Glomerular visceral epithelial cell (primary cell): ENCODE measurements around the gene RASAL1.

Experiments
- DNase-seq: peaks from one replicate; pipeline ENCODE4 v3.0.0-alpha.2; 2016; ENCODE audit errors: extremely low spot score

Gene RASAL1, protein sequence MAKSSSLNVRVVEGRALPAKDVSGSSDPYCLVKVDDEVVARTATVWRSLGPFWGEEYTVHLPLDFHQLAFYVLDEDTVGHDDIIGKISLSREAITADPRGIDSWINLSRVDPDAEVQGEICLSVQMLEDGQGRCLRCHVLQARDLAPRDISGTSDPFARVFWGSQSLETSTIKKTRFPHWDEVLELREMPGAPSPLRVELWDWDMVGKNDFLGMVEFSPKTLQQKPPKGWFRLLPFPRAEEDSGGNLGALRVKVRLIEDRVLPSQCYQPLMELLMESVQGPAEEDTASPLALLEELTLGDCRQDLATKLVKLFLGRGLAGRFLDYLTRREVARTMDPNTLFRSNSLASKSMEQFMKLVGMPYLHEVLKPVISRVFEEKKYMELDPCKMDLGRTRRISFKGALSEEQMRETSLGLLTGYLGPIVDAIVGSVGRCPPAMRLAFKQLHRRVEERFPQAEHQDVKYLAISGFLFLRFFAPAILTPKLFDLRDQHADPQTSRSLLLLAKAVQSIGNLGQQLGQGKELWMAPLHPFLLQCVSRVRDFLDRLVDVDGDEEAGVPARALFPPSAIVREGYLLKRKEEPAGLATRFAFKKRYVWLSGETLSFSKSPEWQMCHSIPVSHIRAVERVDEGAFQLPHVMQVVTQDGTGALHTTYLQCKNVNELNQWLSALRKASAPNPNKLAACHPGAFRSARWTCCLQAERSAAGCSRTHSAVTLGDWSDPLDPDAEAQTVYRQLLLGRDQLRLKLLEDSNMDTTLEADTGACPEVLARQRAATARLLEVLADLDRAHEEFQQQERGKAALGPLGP

DNA sequence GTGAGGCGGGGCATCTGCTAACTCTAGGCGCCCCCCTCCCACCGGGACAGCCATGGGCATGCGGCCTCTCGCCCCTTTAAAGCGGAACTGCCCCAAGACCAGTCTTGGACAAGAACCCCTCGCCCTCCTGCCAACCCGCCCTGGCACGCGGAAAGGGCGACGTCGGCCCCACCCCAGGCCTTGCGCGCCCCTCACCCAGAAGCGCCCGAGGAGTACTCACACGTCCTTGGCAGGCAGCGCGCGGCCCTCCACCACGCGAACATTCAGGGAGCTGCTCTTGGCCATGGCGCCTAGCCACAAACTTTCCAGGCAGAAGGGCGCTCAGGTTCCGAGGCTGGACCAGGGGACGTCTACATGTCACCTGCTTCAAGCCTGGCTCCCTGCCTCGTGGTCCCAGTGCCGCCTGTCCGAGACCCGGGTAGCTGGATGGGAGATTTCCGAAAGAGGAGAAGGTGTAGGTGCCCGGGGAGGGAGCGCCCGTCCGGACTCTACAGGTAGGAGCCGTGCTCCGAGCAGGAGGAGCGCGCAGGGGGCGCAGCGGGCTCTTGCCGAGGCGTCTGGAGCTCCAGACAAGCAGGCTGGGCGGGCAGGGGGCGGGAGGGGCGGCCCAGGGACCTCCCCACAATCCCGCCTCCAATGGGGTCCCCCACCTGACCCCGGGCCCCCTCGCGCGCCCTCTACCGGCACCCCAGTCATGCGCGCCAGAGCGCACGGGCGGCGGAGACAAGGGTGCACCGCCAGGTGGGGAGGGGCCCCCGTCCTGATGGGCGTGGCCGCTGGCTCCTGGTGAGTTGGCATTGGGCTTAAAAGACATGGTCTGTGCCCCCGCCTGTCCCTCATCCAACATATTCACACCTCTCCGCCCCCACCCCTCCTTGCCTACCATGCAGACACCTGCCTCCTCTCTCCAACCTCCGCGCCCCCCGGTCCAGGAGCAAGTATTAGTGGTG is at the start of gene RASAL1:
RASAL1 (minus strand) TSS at position 584 of the 950 bp plus-strand sequence; CDS start at position 285, 299 bp downstream.
- DNase-seq: peak; percentile 55

DNA sequence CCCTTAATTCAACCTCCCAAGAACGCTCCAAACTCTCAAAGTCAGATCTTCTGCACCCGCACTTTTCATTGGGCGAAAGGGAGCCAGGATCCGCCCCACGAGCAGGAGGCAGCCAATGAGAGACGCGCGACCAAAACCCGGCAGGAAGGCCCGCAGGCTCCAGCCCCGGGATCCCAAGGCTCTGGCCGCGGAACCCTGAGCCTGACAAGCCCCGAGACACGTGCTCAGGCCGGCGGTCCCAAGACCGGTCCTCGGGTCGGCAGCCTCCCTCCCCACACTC is 49.3 kb upstream of the RASAL1 start:
- DNase-seq: peak; percentile 87

DNA sequence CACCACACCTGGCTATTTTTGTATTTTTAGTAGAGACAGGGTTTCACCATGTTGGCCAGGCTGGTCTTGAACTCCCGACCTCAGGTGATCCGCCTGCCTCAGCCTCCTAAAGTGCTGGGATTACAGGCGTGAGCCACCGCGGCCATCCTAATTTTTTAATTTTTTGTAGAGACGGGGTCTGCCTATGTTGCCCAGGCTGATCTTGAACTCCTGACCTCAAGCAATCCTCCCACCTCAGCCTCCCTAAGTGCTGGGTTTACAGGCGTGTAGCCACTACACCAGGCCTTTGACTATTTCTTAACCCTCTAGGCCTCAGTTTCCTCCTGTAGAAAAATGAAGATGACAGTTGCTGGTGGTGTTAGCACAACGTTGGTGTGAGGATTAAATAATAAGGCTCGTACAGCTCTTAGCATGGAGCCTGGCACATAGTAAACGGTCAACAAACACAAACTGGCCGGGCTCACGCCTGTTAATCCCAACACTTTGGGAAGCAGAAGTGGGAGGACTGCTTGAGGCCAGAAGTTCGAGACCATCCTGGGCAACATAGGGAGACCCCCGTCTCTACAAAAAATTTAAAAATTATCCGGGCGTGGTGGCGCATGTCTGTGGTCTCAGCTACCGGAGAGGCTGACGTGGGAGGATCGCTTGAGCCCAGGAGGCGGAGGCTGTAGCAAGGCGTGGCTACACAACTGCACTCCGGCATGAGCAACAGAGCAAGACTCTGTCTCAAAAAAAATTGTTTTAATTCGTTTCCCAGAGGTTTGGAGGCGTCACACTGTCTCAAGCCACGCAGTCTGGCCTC is 48.7 kb upstream of the RASAL1 start:
- no peak for DNase-seq

DNA sequence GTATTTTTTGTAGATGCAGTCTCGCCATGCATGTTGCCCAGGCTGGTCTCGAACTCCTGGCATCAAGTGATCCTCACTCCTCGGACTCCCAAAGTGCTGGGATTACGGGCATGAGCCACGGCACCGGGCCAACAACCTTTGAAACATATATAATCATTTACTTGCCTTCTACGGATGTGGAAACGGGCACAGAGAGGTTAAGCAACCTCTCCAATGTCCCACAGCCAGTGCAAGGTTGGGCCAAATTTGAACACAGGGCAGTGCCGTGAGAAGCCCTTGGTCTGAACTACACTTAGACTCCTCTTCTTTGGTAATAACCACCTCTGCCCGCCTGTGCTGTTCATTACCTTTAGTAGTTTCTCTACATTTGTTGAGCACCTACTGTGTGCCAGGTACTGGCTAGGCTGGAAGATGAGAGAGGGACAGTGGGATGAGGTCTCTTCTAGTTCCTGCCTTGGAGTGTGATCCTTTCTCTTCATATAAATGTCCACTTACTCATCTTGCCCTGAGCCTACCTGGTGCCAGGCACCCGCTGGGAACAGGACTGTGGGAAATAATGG is 47.5 kb upstream of the RASAL1 start:
- no peak for DNase-seq

DNA sequence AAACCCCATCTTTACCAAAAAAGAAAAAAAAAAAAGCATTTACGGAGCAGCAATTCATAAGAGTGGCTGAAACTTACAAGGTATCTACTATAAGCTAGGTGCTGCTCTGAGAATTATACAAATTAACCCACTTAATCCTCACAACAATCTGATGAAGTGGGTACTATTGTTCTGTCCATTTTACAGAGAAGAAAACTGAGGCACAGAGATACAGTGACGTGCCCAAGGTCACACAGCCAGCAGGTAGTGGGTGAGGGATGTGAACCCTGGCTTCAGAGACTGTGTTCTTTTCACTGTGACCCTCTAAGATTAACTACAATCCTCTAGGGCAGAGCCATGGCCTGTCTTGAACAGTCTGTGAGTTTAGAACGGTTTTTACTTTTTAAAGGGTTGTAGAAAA is 46.4 kb upstream of the RASAL1 start:
- no peak for DNase-seq

DNA sequence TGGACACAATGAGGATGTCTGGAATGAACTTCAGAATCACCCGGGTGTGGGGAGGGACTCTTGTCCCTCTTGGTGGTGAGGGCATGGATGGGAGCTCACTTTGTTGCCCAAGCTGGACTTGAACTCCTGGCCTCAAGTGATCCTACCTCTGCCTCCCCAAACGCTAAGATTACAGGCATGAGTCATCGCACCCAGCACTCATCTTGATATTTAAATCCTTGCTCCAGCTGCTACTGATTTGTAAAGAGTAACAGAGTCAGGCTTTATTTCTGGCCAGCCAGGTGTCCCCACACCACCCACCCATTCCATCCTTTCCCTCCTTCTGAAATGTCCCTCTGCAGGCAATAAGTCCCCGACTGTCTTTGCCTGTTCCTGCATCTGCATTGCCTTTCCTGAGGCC is 44.8 kb upstream of the RASAL1 start:
- DNase-seq: no peak

DNA sequence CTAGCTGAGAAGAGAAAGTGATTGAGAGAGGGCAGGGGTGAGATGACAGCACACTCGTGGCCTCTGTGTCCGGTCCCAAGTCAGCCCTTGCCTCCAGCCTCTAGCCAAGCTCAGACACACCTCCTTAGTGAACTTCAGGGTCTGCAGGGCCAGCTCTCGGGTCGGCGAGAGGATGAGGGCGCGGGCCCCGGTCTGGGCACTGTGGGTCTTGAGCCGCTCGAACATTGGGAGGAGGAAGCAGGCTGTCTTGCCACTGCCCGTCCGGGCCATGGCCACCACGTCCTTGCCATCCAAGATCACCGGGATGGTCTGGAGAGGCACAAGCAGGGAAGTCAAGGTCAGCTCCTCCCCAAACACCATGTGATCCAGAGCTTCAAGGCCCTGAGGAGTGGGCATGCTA is 43.5 kb upstream of the RASAL1 start:
- no peak for DNase-seq

DNA sequence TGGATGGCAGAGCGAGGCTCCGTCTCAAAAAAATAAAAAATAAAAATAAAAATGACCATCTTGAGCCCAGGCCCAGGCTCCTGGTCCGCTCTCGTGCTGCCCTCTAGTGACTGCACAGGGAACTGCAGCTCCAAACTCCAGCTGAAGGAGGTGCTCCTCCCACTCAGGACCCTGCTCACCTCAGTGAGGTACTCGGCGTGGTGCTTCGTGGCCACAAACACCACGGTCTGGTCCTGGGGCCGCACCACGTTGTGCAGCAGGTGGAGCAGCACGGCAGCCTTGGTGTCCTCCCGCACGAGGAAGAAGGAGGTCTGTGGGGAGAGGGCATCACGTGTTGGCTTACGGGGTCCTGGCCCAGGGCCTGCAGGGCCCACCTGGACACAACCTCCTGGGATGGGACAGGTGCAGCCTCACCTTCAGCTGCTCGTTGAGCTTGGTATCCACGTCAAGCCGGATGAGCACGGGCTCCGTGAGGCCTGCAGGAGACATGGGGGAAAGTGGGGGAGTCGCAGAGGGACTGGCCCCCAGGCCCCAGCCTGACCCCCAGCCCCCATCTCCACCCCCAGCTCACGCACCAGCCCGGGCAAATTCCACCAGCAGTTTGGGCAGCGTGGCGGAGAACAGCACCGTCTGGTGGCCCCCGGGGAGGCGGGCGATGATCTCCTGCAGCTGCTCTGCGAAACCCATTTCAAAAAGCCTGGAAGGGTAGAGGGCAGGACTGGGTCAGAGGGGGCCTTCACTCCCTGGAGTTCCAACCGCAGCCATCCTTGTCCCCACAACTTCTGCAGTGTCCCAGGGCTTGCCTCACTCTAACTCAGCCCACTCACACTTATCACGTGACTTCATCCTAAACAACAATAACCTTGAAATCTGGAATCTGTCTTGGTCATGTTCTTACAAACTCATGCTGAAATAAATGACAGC is 39.2 kb upstream of the RASAL1 start:
- peak; percentile 72 for DNase-seq

DNA sequence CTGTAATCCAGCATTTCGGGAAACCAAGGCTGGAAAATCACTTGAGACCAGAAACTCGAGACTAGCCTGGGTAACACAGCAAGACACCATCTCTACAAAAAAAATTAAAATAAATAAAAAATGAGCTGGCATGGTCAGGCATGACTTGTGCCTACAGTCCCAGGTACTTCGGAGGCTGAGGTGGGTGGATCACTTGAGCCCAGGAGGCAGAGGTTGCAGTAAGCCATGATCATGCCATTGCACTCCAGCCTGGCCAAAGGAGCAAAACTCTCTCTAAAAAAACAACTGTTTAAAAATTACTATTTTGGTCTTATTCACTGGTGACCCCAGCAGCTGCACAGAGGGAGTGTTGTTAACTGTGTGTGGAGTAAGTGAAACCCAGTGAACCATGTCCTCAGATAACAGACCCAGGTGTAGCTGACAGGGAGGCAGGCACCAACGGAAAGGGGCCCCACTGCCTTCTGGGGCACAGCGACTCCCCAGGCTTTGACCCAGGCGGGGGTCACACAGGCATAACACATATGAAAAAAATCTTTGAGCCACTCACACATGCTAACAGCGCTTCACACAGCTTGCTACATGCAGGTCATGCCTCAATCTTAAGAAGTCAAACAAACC is 37.6 kb upstream of the RASAL1 start:
- no peak for DNase-seq

DNA sequence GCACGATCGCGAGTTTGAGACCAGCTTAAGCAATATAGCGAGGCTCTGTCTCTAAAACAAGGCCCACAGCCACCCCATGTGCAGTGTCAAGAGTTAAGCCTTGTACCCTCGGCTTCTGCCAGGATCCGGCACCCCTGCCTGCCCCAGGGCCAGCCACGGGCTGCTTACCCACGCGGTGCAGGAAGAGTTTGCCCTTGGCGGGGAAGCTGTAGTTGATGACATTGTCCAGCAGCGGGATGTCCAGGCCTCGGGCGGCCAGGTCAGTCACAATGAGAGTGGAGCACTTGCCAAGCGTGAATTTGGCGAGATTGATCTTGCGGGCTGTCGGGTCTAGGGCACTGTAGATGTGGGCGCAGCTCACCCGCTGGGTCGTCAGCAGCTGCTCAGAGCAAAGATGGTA is 36.6 kb upstream of the RASAL1 start:
- DNase-seq: no peak

DNA sequence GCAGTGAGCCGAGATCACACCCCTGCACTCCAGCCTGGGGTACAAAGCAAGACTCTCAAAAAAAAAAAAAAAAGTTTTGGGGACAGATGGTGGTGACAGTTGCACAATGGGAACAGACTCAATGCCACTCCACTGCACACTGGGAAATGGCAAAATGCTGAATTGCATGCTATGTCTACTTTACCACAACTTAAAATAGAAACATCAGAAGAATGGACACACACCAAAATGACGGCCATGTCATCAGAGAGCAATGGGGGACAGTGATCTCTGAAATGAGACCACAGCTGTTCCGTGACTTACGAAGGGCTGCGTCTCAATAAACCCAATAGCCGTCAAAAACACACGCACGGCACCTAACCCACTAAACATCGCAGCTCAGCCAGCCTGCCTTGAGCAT is 36.0 kb upstream of the RASAL1 start:
- no peak for DNase-seq

DNA sequence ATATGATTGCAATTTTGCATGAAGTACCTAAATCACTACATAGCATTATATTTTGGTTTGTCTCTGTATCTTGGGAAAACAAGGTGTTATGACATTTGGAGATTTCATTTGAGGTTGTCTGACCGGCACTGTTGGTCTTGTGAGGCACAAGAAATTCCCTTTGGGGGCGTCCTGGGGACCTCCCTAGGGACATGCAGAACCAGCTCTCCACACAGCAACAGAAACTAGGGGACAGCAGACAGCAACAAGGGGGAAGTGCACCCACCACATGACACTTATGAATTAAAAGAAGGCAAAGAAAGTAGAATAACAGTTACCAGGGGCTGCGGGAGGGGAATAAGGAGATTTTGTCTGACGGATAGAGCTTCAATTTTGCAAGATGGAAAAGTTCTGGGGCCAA is 35.4 kb upstream of the RASAL1 start:
- DNase-seq: no peak

DNA sequence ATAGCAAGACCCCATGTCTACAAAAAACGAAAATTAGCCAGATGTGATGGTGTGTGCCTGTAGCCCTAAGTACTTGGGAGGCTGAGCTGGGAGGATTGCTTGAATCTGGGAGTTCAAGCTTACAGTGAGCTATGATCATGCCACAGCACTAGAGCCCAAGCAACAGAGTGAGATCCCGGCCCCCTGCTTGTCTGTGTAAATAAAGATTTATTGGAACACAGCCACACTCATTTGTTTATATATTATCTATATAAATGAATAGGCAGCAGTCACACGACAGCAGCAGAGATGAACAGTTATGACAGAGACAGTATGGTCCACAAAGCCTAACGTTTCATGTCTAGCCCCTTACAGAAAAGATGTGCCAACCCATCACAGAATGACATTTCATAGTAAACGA is 34.9 kb upstream of the RASAL1 start:
- DNase-seq: no peak

DNA sequence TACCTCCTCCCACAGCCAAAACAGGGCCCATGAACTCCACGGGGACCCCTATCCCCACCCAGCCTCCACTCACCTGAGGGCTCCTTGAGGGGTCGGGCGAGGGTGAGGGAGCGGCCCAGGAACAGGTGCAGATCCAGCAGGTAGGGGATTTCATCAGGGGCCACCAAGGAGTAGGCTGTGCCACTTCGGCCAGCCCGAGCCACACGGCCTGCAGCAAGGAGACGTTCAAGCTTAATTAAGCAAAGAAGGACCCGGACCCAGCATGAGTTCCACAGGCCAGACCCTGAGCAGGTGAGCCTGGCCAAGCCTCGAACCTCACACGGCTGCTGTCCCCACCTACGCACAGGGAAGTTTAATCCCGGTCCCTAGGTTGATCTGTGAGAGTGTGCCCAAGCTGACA is 34.1 kb upstream of the RASAL1 start:
- DNase-seq: no peak

DNA sequence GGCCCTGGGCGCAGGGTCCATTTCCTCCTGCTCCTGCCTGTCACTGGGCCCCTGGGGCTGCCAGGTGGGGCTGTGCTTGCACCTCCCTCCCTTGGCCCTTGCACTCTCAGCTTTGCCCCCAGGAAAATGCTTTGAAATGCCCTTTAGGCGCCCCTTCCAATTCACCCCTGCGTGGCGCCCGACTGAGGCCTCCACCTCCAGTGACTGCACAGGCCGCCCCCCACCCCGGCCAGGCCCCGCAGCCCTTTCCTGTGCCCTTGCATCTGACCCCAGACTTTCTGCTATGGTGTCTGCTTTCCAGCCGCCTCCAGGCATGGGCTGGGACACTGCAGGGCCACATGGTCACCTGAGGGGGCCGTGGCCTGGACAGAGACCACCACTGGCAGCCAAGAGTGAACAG is 32.3 kb upstream of the RASAL1 start:
- no peak for DNase-seq

DNA sequence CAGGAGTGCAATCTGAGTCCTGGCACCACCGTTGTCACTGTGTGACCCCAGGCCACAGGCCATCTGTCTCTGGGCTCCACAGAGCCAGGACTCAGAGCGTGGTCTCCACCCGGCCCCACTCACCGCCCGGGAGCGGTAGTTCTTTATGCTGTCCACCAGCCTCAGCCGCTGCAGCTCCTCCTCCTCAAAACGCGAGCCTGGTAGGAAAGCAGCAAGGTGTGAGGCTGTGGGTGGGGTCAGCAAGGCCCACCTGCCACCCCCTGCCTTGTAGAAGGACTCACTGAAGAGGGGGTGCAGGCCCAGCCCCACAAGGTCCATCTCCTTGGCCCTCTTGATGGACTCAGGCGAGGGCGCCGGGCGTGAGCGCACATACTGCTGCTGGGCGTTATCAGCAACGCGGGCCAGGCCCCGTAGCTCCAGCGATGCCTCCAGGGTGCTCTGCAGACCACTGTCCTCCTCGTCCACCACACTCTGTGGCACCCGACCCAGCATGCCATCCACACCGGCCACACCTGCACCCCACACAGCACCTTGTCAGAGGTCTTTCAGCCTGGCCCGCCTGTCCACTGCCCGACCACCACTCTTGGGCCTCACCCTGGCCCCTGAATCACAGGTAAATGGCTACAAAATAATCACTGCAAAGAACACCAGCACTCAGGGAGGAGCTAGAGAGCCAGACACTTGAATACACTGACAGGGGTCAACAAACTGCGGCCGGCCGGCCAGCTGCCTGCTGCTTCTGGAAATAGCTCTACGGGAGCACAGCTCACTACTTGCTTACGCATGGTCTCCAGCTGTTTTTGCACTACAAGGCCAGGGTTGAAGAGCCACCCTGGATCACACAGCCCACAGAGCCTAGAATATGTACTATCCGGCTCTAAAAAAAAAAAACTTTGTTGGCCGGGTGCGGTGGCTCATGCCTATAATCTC is 30.2 kb upstream of the RASAL1 start:
- DNase-seq: no peak

DNA sequence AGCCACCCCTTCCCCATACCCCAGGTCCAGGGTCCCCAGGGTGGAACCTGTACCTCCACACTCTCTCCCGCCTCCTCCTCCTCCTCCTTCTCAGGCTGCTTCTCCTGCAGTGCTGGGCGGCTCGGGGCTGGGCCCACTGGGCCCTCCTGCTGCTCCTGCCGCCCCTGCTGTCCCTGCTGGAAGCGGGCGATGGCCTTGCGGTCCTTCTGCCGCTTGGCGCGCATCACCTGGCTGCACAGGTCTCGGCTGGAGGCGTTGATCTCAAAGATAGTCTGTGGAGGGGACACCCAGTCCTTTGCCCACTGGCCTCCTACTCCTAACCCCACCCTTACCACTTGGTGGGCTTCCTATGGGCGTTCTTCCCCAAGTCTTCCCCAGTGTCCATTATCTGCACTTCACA is 28.5 kb upstream of the RASAL1 start:
- no peak for DNase-seq

DNA sequence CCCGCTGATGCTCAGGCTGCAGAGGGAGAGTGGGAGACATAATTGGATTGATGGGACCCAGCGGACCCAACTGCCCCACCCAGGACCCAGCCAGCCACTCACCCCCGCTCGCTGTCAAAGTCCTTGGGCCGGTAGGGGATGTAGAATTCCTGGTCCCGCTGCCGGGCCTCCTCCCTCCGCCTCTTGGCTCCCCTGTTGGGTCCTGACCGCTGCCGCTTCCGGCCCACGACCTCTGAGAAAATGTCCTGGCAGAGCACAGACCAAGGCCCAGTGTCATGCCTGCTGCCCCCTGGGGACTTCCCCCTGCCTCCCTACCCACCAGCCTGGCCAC is 27.4 kb upstream of the RASAL1 start:
- DNase-seq: no peak
